Femur (tissue), 1 donor: ENCODE results near the gene QRFP.
A peak's percentile ranks its signal among the peaks of the same experiment; 100 is the strongest.

Experiments used
- DNase-seq: peaks from one replicate; pipeline ENCODE4 v3.0.0-alpha.2; 2017

QRFP gene

GRCh38 chr9:130933114-130934046 lies 36.8 kb upstream of the QRFP start:
- DNase-seq, result no peak

GRCh38 chr9:130932255-130933079 lies 35.9 kb upstream of the QRFP start:
- no peak for DNase-seq

- DNase-seq, result no peak
Measured at GRCh38 chr9:130931508-130932254, 35.1 kb upstream of the QRFP start.

GRCh38 chr9:130930804-130931349 lies 34.3 kb upstream of the QRFP start:
- DNase-seq, result no peak

- no peak for DNase-seq
Measured at GRCh38 chr9:130930132-130930803, 33.7 kb upstream of the QRFP start.

- DNase-seq, result no peak
Measured at GRCh38 chr9:130929571-130930038, 33.0 kb upstream of the QRFP start.

- DNase-seq, result no peak
Measured at GRCh38 chr9:130927995-130928900, 31.6 kb upstream of the QRFP start.

GRCh38 chr9:130927338-130927737 lies 30.7 kb upstream of the QRFP start:
- no peak for DNase-seq

- DNase-seq, result no peak
Measured at GRCh38 chr9:130925050-130925678, 28.6 kb upstream of the QRFP start.

GRCh38 chr9:130924448-130924788 lies 27.8 kb upstream of the QRFP start:
- DNase-seq, result no peak

- DNase-seq, result no peak
Measured at GRCh38 chr9:130923611-130924447, 27.2 kb upstream of the QRFP start.

GRCh38 chr9:130922893-130923610 lies 26.4 kb upstream of the QRFP start:
- no peak for DNase-seq

- no peak for DNase-seq
Measured at GRCh38 chr9:130921989-130922892, 25.6 kb upstream of the QRFP start.

- peak; percentile 49 for DNase-seq
Measured at GRCh38 chr9:130921300-130921988, 24.8 kb upstream of the QRFP start.

- no peak for DNase-seq
Measured at GRCh38 chr9:130920762-130921299, 24.2 kb upstream of the QRFP start.

GRCh38 chr9:130920233-130920632 lies 23.6 kb upstream of the QRFP start:
- DNase-seq, result no peak
